Osteoblast (primary cell): ENCODE data around the gene FALEC. TPM values are rescaled to one million over a fixed set of nuclear protein-coding genes. Genes with fewer than 3 reads are reported as not detected.

Experiments
- DNase-seq: peaks from one replicate; pipeline ENCODE4 v3.0.0; 2011; ENCODE audit warnings: low spot score, mixed read lengths; ENCODE audit not compliant: insufficient read length; ENCODE audit errors: missing footprints
- H2AFZ ChIP-seq: 2 replicates; pipeline ENCODE4 v1.6.0; 2011; ENCODE audit warnings: mild to moderate bottlenecking, low read length
- H3K27ac ChIP-seq: 2 replicates; pipeline ENCODE4 v1.5.1; 2011; ENCODE audit warnings: mild to moderate bottlenecking, low read depth, low read length, moderate library complexity
- H3K27me3 ChIP-seq: 2 replicates; pipeline ENCODE4 v1.6.0; 2012; ENCODE audit warnings: mild to moderate bottlenecking, control low read depth, inconsistent platforms, low read length, moderate library complexity; ENCODE audit not compliant: insufficient read depth
- H3K36me3 ChIP-seq: 2 replicates; pipeline ENCODE4 v1.5.1; 2011; ENCODE audit warnings: mild to moderate bottlenecking, low read length, control low read depth, moderate library complexity; ENCODE audit not compliant: insufficient read depth
- H3K4me1 ChIP-seq: 2 replicates; pipeline ENCODE4 v1.5.1; 2011; ENCODE audit warnings: mild to moderate bottlenecking, low read length, control low read depth, moderate library complexity; ENCODE audit not compliant: insufficient read depth
- H3K4me2 ChIP-seq: 2 replicates; pipeline ENCODE4 v1.6.0; 2011; ENCODE audit warnings: mild to moderate bottlenecking, low read length; ENCODE audit not compliant: insufficient read depth
- H3K4me3 ChIP-seq: fragments of 200-600 bp; sonication (generic); 3 replicates; pipeline ENCODE4 v1.5.1; 2012; ENCODE audit warnings: mild to moderate bottlenecking, low read length, inconsistent platforms; ENCODE audit not compliant: insufficient read depth
- H3K79me2 ChIP-seq: 2 replicates; pipeline ENCODE4 v1.6.0; 2012; ENCODE audit warnings: mild to moderate bottlenecking, low read length, control low read depth, inconsistent platforms; ENCODE audit not compliant: insufficient read depth
- H3K9me3 ChIP-seq: 2 replicates; pipeline ENCODE4 v1.5.1; 2011; ENCODE audit warnings: low read depth, low read length, control low read depth
- H4K20me1 ChIP-seq: 2 replicates; pipeline ENCODE4 v1.6.0; 2012; ENCODE audit warnings: mild to moderate bottlenecking, low read length, control low read depth; ENCODE audit not compliant: insufficient read depth
- total RNA-seq: library from RNA; depleted of rRNA; stranded (reverse); fragments of >200 nt; gene quantifications from 2 replicates; pipeline ENCODE4 v1.2.3, GENCODE V29; 2012
- TF ChIP-seq, protein P1 (sequence below): IDR thresholded peaks from 2 replicates; pipeline ENCODE4 v1.5.1; 2011; ENCODE audit warnings: mild to moderate bottlenecking, low read depth, low read length, moderate library complexity; ENCODE audit errors: extremely low read depth

The FALEC gene
- total RNA-seq, 1 donor: 0.36 TPM

DNA sequence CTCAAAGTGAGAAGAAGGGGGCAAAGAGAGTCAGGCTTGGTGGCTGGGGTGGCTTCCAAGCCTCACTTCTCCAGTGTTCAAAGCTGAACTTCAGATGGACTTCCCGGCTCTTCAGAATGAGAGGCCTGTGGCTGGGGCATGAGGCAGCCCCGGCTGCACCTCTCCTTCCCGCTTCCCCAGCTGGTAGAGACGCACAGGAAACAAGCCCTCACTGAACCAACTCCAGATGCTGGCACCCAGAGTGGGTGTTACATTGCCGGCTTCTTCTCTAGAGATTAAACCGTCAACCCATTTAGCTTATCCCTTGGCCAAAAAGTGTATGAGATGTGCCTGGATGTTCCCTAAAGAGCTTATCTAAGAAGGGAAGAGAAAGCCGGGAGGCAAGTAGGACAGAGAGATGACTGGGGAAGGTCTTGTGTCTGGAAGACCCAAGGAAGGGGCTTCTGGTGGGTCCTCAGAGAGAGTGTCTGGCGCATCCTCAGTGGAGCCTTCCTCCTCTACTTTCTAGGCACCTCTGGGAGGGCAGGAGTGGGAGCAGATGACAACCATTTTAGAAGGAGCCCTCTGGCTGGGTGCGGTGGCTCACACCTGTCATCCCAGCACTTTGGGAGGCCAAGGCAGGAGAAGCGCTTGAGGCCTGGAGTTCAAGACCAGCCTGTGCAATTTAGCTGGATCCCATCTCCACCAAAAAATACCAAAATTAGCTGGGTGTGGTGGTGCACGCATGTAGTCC is 35.7 kb downstream of the FALEC start:
- TF ChIP-seq, protein P1, sequence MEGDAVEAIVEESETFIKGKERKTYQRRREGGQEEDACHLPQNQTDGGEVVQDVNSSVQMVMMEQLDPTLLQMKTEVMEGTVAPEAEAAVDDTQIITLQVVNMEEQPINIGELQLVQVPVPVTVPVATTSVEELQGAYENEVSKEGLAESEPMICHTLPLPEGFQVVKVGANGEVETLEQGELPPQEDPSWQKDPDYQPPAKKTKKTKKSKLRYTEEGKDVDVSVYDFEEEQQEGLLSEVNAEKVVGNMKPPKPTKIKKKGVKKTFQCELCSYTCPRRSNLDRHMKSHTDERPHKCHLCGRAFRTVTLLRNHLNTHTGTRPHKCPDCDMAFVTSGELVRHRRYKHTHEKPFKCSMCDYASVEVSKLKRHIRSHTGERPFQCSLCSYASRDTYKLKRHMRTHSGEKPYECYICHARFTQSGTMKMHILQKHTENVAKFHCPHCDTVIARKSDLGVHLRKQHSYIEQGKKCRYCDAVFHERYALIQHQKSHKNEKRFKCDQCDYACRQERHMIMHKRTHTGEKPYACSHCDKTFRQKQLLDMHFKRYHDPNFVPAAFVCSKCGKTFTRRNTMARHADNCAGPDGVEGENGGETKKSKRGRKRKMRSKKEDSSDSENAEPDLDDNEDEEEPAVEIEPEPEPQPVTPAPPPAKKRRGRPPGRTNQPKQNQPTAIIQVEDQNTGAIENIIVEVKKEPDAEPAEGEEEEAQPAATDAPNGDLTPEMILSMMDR: no peak
- peak; percentile 96 for DNase-seq
- Histone ChIP-seq H3K27me3 (no peaks in the 10 kb centered on the region), H3K36me3 (peaks cover 7% of the 10 kb centered on the region), H4K20me1 (no peaks in the 10 kb centered on the region), H3K79me2 (no peaks in the 10 kb centered on the region), H3K4me1 (peaks cover 28% of the 10 kb centered on the region), H2AFZ (no peak overlapping the region), H3K27ac (peak overlapping the region; percentile 54), H3K9me3 (no peaks in the 10 kb centered on the region), H3K4me3 (no peak overlapping the region), H3K4me2 (no peak overlapping the region)

DNA sequence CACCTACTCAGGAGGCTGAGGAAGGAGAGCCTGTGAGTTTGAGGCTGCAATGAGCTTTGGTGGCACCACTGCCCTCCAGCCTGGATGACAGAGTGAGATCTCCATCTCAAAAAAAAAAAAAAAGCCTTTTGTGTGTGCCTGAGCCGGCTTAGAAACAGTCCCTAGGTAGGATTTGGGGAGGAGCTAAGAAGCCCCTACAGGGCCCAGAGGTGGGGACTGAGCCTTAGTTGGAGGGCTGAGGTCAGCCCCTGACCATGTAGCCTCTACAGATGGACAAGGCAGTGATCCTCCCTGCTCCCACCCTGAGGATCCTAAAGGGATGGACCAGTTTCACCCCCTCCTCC is 36.2 kb downstream of the FALEC start:
- H3K27ac ChIP-seq: peak overlapping the region; percentile 54

DNA sequence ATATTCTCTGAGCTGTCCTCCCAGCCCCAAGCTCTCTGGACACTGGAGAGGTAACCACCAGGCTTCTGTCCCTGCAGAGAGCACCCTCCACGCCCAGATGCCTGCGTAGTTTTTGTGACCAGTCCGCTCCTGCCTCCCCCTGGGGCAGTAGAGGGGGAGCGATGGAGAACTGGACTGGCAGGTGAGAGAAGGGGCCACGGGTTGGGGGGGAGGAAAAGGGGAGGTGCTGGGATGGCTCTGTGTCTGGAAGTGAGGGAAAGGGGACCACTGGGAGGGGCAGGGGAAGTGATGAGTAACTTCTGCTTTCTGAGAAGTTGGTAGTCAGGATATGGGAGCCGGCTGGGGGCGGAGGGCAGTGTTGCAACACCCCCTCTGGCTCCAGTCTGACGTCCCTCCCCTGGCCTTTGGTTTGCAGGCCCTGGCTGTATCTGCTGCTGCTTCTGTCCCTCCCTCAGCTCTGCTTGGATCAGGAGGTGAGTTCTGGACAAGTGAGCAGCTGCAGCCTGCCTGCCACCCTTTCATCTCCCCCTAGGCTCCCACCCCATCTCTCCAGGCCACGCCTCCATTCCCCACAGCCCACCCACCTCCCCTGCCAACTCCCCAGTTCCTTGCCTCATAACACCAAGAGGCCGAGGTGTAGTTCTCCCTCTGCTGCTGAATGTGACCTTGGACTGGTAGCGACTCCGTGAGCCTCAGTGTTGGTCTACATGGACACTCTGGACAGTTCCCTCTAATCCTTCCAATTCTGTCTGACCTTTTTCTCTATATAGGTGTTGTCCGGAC is 36.8 kb downstream of the FALEC start:
- H3K4me3 ChIP-seq: no peak overlapping the region
- H3K9me3 ChIP-seq: no peaks in the 10 kb centered on the region
- peaks cover 28% of the 10 kb centered on the region for H3K4me1 ChIP-seq
- H3K27ac ChIP-seq: peak overlapping the region; percentile 63
- H3K36me3 ChIP-seq: peaks cover 7% of the 10 kb centered on the region
- no peaks in the 10 kb centered on the region for H3K27me3 ChIP-seq
- DNase-seq: peak; percentile 99
- H2AFZ ChIP-seq: peak overlapping the region; percentile 10
- H4K20me1 ChIP-seq: no peaks in the 10 kb centered on the region
- H3K4me2 ChIP-seq: peak overlapping the region; percentile 57
- TF ChIP-seq, protein P1: no peak
- no peaks in the 10 kb centered on the region for H3K79me2 ChIP-seq

More for the DNA sequence above, 36.2 kb downstream of the FALEC start:
- peaks cover 7% of the 10 kb centered on the region for H3K36me3 ChIP-seq
- H3K4me2 ChIP-seq: no peak overlapping the region
- peaks cover 28% of the 10 kb centered on the region for H3K4me1 ChIP-seq
- no peaks in the 10 kb centered on the region for H3K27me3 ChIP-seq
- no peak overlapping the region for H2AFZ ChIP-seq
- H3K79me2 ChIP-seq: no peaks in the 10 kb centered on the region
- no peaks in the 10 kb centered on the region for H3K9me3 ChIP-seq
- no peak overlapping the region for H3K4me3 ChIP-seq
- no peaks in the 10 kb centered on the region for H4K20me1 ChIP-seq
- TF ChIP-seq, protein P1: no peak
- DNase-seq: peak; percentile 41

DNA sequence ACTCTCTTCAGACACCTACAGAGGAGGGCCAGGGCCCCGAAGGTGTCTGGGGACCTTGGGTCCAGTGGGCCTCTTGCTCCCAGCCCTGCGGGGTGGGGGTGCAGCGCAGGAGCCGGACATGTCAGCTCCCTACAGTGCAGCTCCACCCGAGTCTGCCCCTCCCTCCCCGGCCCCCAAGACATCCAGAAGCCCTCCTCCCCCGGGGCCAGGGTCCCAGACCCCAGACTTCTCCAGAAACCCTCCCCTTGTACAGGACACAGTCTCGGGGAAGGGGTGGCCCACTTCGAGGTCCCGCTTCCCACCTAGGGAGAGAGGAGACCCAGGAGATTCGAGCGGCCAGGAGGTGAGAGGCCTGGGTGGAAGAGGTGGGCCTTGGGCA is 37.3 kb downstream of the FALEC start:
- Histone ChIP-seq H4K20me1 (no peaks in the 10 kb centered on the region), H3K9me3 (no peaks in the 10 kb centered on the region), H3K79me2 (no peaks in the 10 kb centered on the region), H3K27ac (peak overlapping the region; percentile 63), H3K4me3 (no peak overlapping the region), H3K4me1 (peaks cover 28% of the 10 kb centered on the region), H3K4me2 (peak overlapping the region; percentile 57), H2AFZ (no peak overlapping the region), H3K27me3 (no peaks in the 10 kb centered on the region), H3K36me3 (peaks cover 7% of the 10 kb centered on the region)
- TF ChIP-seq, protein P1: no peak
- peak; percentile 71 for DNase-seq
